ENCODE results near the gene PLEKHH1. TPM values are rescaled to one million over a fixed set of nuclear protein-coding genes. Genes with fewer than 3 reads are reported as not detected.
A peak's percentile ranks its signal among the peaks of the same experiment; 100 is the strongest.

Gene PLEKHH1
- total and polyA plus RNA-seq, 2 of the 8 experiments (the other 6 are each of a cell fraction or from before 2014, with no cell fraction given): 28.3 to 33.3 TPM

DNA sequence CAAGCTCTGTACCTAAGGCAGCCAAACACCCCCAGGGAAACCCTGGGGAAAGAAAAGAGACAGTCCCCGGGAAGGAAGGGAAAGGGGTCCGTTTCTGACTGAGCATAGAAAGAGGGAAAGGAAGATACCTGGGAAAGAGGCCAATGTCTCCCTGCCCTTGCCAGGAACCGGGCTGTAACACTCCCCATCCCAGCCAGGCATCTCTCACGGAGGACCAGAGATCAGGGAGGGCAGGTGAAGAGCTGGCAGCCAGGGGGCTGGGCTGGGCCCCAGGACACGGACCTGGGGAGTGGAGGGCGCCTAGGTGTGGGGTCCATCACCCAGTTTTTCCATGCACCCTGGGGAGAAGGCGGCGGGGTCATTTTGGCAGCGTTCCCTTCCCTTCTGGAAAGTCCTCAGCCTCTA lies 18.9 kb upstream of the PLEKHH1 start:
- ChIA-PET CTCF (ENCODE audit: partially characterized antibody) (interaction anchor here (0.7 to 43.6 kb wide), 15 partner anchors 12 to 190 kb away, joined by 3 to 924 read pairs (median 4); partner anchors contain the start of genes PLEKHH1 and RDH11), POLR2A (ENCODE audit: partially characterized antibody) (interaction anchor here (0.9 to 2.4 kb wide), 4 partner anchors 11 to 82 kb away, joined by 3 to 5 read pairs (median 4); no protein-coding TSS in a partner anchor)
- Histone ChIP-seq H2BK12ac (ENCODE audit: low read depth, low read length) (no peak overlapping the region), H4K20me1 (replicated peaks in 1 of 2; ENCODE audit: control insufficient read depth in 1 of 2, insufficient read depth in 2 of 2, low read length in 2 of 2) (peaks cover 0 to 2% of the 10 kb centered on the region in 2 experiments), H3K9ac (replicated peaks in 1 of 4; ENCODE audit: extremely low read depth in 1 of 4, low read depth in 3 of 4, low read length in 3 of 4) (no peak overlapping the region), H3K23me2 (ENCODE audit: low read depth, low read length) (peaks cover 4% of the 10 kb centered on the region; the same call in 1 of the 2 replicates), H3K4me2 (ENCODE audit: insufficient read depth in 1 of 2, low read depth in 2 of 2, low read length in 2 of 2) (peak overlapping the region; percentile 54 to 75), H3K23ac (ENCODE audit: insufficient read length) (no peak overlapping the region), H3K14ac (ENCODE audit: insufficient read length) (no peak overlapping the region), H3K18ac (ENCODE audit: extremely low read depth, low read length) (no peak overlapping the region), H3K27me3 (replicated peaks in 1 of 4; ENCODE audit: control insufficient read depth in 3 of 4, extremely low read depth in 1 of 4, insufficient read depth in 3 of 4, low read length in 3 of 4) (peaks cover 7 to 48% (median 32%) of the 10 kb centered on the region in 4 experiments), H2BK15ac (ENCODE audit: low read length) (no peak overlapping the region), H2AFZ (ENCODE audit: low read length) (no peak overlapping the region), H4K91ac (replicated peaks; ENCODE audit: insufficient read length, low read length) (no peak overlapping the region), H3K4me3 (ENCODE audit: extremely low read depth in 1 of 4, insufficient read depth in 2 of 4, low read depth in 3 of 4, low read length in 4 of 4) (peak overlapping the region; percentile 42 to 85 (median 46); a peak in 7 of 8 replicates), H2AK5ac (ENCODE audit: low read depth, low read length) (no peak overlapping the region), H3K4me1 (replicated peaks in 1 of 4; ENCODE audit: control insufficient read depth in 3 of 4, insufficient read depth in 4 of 4, low read length in 3 of 4) (peaks cover 2 to 8% (median 3%) of the 10 kb centered on the region in 4 experiments; a peak in 4 of 7 replicates), H3K56ac (replicated peaks; ENCODE audit: insufficient read length, low read depth, low read length) (no peak overlapping the region), H3K9me3 (ENCODE audit: insufficient read depth in 2 of 2, low read depth in 1 of 2, low read length in 1 of 2) (no peaks in the 10 kb centered on the region), H4K8ac (ENCODE audit: extremely low read depth, insufficient read depth, low read length) (peak overlapping the region; percentile 45; the same call in 1 of the 2 replicates), H3K79me2 (ENCODE audit: control insufficient read depth in 1 of 2, insufficient read depth in 2 of 2, low read length in 2 of 2) (no peaks in the 10 kb centered on the region), H3K27ac (ENCODE audit: low read depth, low read length) (no peak overlapping the region), H3K4ac (replicated peaks; ENCODE audit: insufficient read length, low read depth, low read length) (no peak overlapping the region), H2BK20ac (ENCODE audit: low read length) (no peak overlapping the region), H2BK120ac (replicated peaks; ENCODE audit: low read depth, low read length) (no peak overlapping the region), H3K36me3 (ENCODE audit: control insufficient read depth in 2 of 4, insufficient read depth in 4 of 4, low read length in 3 of 4) (no peaks in the 10 kb centered on the region), H2BK5ac (ENCODE audit: low read depth, low read length) (no peak overlapping the region), H3K79me1 (ENCODE audit: low read depth, low read length) (no peaks in the 10 kb centered on the region), H4K5ac (ENCODE audit: insufficient read length, low read depth, low read length) (no peak overlapping the region)
- WGBS, 2 experiments (ENCODE audit: extremely low coverage in 1 of 2, insufficient coverage in 1 of 2, insufficient read length in 1 of 2, insufficient replicate concordance in 2 of 2, low coverage in 1 of 2, low lambda C conversion rate in 2 of 2, missing lambda C conversion rate in 1 of 2): 14% methylated on average over 5 of the region's 9 CpGs; no CpG with 5 or more reads in 1 of the 2 experiments
- FAIRE-seq (no peak), DNase-seq (ENCODE audit: low read depth in 1 of 2, low spot score in 2 of 2) (no peak)
- TF ChIP-seq EZH2 (IDR thresholded peaks at IDR 0.05; ENCODE audit: low read depth, low read length, severe bottlenecking) (peak; percentile 19), JUN (IDR thresholded peaks at IDR 0.05; ENCODE audit: low read depth, low read length) (no peak)
